Activated naive CD8-positive, alpha-beta T cell (primary cell): ENCODE data around the gene FMO5.
"Not testable (repeated sequence)": the region's sequence is repeated elsewhere in the genome, so short reads cannot be mapped to it uniquely, and the experiment has no call there.

ENCODE experiments used
- H3K27ac Mint-ChIP-seq: one replicate; pipeline ENCODE4 v1.8.0; 2021; ENCODE audit warnings: mixed read lengths
- H3K27me3 Mint-ChIP-seq: one replicate; pipeline ENCODE4 v1.8.0; 2021; ENCODE audit warnings: mixed read lengths
- H3K36me3 Mint-ChIP-seq: one replicate; pipeline ENCODE4 v1.8.0; 2021; ENCODE audit warnings: mixed read lengths
- H3K4me1 Mint-ChIP-seq: one replicate; pipeline ENCODE4 v1.8.0; 2021; ENCODE audit warnings: low read depth, mixed read lengths
- H3K4me3 Mint-ChIP-seq: one replicate; pipeline ENCODE4 v1.8.0; 2021; ENCODE audit warnings: mild to moderate bottlenecking, mixed read lengths
- H3K9me3 Mint-ChIP-seq: one replicate; pipeline ENCODE4 v1.8.0; 2021; ENCODE audit warnings: low read depth, mixed read lengths

FMO5 gene

DNA sequence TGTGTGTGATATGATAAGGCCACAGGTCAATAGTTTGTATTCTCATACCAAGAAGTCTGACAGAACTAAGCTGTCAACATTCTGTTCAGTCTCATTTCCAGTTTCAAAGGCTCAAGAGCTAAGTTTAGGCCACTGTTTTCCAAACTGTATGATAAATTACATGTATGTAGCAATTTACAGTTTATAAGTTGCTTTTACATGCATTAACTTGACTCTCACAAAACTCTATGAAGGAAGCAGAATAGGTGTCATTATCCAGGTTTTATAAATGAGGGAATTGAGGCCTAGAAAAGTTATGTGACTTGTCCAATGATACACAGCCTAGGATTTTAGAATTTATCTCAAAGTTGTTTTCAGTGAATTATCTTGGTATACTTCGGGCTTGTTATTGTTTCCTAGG is 23.4 kb downstream of the FMO5 start:
- Mint-ChIP-seq H3K27ac (no peak overlapping the region), H3K9me3 (no peaks in the 10 kb centered on the region), H3K27me3 (no peaks in the 10 kb centered on the region), H3K4me3 (no peak overlapping the region), H3K36me3 (peaks cover 17% of the 10 kb centered on the region), H3K4me1 (peaks cover under 1% of the 10 kb centered on the region)

DNA sequence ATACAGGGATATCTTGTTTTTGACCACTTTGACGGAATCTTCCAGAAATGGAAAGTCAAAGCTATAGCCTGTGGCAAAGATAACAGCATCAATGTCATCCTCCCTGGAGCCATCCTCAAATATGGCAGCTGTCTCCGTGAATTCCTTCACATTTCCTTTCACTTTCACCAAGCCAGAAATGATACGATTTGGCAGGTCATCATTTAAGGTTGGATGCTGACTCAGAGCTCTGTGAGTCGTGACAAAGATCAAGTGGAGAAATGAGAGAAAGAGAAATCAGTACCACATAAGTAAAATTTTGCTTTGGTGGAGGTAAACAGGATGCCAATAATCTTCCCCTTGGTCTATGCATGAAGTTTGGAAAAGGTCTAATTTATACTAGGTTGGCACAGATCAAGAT is 23.9 kb downstream of the FMO5 start:
- Mint-ChIP-seq H3K4me1 (peaks cover 3% of the 10 kb centered on the region), H3K27me3 (no peaks in the 10 kb centered on the region), H3K27ac (no peak overlapping the region), H3K36me3 (peaks cover 17% of the 10 kb centered on the region), H3K9me3 (no peaks in the 10 kb centered on the region), H3K4me3 (no peak overlapping the region)

DNA sequence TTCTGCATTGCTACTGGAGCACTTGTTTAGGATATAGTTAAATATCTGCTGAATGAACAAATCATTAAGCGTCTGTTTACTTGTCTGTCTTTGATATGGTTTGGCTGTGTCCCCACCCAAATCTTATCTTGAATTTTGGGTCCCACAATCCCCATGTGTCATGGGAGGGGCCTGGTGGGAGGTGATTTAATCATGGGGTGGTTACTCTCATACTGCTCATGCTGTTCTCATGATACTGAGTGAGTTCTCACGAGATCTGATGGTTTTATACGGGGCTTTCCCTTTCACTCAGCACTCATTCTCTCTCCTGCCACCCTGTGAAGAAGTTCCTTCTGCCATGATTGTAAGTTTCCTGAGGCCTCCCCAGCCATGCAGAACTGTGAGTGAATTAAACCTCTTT is 27.8 kb downstream of the FMO5 start:
- not testable (repeated sequence) for H3K36me3 Mint-ChIP-seq, H3K4me3 Mint-ChIP-seq, H3K4me1 Mint-ChIP-seq, H3K9me3 Mint-ChIP-seq, H3K27me3 Mint-ChIP-seq, H3K27ac Mint-ChIP-seq

DNA sequence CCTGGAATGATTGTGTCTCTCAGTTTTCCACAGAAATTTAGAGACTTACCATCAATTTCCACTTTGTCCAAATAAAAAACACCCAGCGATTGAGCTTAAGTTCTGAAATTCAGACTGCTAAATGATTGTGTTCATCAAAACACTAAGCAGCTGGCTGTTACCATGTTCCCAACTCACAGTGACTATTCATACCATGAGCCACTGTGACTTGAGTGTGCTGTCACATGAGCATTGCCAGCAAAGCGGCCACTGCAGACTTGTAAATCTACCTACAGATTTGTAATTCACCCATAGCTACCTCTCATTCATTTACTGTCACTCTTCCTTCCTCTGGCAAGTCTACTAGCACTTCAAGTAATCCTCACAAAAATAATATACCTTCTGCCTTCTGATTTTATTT is 35.6 kb downstream of the FMO5 start:
- no peaks in the 10 kb centered on the region for H3K27me3 Mint-ChIP-seq
- H3K36me3 Mint-ChIP-seq: peaks cover 5% of the 10 kb centered on the region
- no peaks in the 10 kb centered on the region for H3K4me1 Mint-ChIP-seq
- H3K9me3 Mint-ChIP-seq: no peaks in the 10 kb centered on the region
- no peak overlapping the region for H3K27ac Mint-ChIP-seq
- H3K4me3 Mint-ChIP-seq: no peak overlapping the region

DNA sequence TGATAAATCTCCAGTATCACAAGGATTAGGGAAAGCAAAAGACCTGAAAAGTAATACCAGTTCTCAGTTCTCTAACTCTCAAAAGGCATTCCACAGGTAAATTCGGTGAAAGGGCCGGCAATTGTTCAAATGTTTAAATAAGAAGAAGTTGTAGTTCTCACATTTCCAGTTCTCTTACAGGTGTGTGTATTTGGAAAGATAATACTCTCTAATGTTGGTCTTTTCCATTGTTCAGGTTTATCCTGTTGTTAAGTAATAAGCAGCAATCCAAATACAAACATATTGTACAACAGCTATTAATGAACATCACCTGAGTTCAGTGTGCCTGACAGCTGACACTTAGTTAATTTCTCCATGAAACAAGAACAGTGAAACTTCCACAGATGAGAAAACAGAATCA is 39.7 kb downstream of the FMO5 start:
- no peaks in the 10 kb centered on the region for H3K9me3 Mint-ChIP-seq
- no peak overlapping the region for H3K4me3 Mint-ChIP-seq
- no peaks in the 10 kb centered on the region for H3K27me3 Mint-ChIP-seq
- H3K27ac Mint-ChIP-seq: no peak overlapping the region
- no peaks in the 10 kb centered on the region for H3K4me1 Mint-ChIP-seq
- H3K36me3 Mint-ChIP-seq: peaks cover 2% of the 10 kb centered on the region

DNA sequence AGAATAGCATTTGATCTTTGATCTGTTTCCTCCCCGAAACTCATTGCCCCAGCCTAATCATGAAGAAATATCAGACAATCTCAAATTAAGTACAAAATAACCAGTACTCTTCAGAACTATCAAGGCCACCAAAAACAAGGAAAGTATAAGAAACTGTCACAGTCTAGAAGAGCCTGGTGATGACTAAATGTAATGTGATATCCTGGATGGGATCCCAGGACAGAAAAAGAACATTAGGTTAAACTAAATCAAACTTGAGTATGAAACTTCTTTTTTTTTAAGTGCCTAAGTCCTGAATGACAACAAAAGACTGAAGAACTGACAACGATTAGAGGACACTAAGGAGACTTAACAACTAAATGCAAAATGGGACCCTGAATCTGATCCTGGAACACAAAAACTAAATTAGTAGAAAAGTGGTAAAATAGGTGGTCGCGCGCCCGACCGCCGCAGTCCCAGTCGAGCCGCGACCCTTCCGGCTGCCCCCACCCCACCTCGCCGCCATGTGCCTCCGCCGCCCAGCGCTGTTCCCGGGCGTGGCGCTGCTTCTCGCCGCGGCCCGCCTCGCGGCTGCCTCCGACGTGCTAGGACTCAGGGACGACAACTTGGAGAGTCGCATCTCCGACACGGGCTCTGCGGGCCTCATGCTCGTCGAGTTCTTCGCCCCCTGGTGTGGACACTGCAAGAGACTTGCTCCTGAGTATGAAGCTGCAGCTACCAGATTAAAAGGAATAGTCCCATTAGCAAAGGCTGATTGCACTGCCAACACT is 47.3 kb downstream of the FMO5 start:
- peaks cover 10% of the 10 kb centered on the region for H3K9me3 Mint-ChIP-seq
- peak overlapping the region; percentile 1 for H3K4me3 Mint-ChIP-seq
- no peaks in the 10 kb centered on the region for H3K27me3 Mint-ChIP-seq
- peaks cover 22% of the 10 kb centered on the region for H3K36me3 Mint-ChIP-seq
- H3K27ac Mint-ChIP-seq: no peak overlapping the region
- peaks cover 17% of the 10 kb centered on the region for H3K4me1 Mint-ChIP-seq

DNA sequence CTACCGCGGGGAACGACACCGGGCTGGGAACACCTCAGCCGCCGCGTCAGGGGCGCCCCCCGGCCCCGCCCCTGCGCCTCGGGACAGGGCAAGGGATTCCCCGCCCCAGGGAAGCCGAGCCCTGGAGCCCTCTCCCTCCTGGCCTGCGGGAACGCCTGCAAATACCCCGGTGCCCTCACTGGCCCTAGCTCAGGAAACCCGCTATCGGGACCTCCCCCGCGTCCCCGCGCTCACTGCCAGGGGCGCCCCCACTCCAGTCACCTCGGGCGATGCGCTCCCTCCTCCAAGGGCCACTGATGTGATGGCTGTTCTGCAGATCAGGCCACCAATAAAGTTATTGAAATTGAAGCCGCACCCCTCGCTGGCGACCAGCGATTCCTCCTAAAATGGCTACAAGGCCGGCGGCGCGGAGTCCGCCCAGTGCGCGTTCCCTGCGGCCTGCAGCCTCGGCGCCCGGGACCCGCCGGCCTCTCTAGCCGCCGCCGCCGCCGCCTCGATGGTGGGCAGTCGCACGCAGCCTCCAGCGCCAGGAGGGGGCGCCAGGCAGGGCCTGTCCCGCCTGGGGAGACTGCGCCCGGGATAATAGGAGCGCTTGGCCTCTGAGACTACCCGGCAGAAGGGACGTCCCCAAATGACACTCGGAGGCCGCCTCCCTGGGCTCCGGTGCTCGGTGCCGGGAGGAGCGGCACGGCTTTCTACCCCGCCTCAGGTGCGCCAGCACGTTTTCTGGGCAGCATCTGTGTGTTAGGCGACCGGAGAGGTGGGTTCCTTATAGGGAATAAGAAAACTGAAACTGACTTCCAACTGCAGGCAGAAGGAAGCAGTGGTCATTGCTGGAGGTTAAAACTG is 52.7 kb downstream of the FMO5 start, which contains the start of gene PRKAB2:
PRKAB2 (minus strand) TSS at position 303 of the 849 bp plus-strand sequence. CDS start 326 bp downstream, outside the sequence.
- no peaks in the 10 kb centered on the region for H3K27me3 Mint-ChIP-seq
- H3K36me3 Mint-ChIP-seq: peaks cover 15% of the 10 kb centered on the region
- no peaks in the 10 kb centered on the region for H3K9me3 Mint-ChIP-seq
- H3K4me1 Mint-ChIP-seq: peaks cover 45% of the 10 kb centered on the region
- H3K27ac Mint-ChIP-seq: peak within 1 kb of the TSS; percentile 96
- H3K4me3 Mint-ChIP-seq: peak within 1 kb of the TSS; percentile 97

DNA sequence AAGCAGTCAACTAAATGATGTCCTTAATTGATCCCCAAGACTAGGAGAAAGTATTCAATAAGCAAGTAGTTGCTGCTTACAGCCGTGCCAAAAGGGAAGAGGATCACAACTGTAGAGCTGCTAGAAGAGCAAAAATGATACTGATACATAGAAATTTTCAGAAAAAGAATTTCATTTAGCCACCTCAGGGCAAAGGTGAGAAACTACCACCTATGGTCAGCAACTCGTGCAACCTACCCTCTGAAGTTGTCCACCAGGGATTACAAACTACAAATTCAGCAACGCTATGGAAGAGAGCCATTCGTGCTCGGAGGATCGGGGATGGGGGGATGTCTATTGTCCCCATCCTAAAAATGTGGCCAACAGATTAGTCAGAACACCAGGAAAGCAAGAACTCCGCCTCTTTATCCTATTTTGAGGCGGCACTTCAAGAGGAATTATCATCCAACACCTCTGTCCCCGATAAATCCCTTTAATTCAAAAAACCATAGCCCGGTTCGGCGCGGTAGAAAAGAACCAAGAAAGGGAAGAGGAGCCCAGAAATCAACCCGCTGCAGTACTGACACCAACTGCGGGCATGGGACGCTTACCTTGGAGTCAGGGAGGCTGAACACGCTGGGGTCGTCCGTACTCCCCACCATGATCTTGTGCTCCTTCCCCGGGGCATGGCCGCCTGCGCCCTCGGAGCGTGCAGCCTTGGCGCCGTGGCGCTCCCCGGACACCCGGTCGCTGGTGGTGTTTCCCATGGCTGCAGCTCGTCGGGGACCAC is 53.6 kb downstream of the FMO5 start:
- Mint-ChIP-seq H3K27me3 (no peaks in the 10 kb centered on the region), H3K9me3 (no peaks in the 10 kb centered on the region), H3K4me1 (peaks cover 45% of the 10 kb centered on the region)

DNA sequence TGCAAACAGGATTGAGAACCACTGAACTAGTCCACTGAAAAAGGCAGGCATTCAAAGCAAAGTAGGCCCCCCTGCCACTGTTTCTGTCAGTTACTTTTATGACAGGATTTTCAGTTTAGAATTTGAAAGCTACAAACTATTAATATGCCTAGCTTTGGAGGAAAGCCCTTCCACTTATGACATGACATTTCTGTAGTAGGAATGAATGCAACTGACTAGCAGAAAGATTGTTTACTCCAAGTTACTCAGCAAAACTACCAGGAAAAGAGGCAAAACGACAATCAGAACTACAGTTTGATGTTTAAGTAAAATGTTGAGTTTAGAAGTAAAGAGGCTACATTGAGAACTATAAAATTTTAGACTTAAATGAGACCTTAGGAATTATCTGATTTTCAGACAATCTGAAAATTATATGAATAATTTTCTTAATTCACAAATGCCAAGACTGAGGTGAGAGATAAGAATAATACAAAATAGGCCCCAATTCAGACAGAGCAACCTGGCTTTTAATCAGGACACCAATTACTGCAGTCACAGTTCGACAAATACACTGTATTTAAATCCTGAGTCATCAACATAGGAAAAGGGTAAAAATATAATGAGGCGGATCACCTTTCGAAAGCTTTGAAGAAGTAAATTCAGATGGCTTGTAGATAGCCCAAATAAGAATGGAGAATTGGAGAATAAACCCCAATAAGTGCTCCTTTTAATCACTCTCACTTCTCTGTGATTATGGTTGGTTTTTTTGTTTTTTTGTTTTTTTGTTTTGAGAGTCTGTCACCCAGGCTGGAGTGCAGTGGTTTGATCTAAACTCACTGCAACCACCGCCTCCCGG is 55.1 kb downstream of the FMO5 start:
- Mint-ChIP-seq H3K4me1 (peaks cover 44% of the 10 kb centered on the region), H3K27me3 (no peaks in the 10 kb centered on the region), H3K27ac (peak overlapping the region; percentile 46), H3K9me3 (no peaks in the 10 kb centered on the region), H3K4me3 (peak overlapping the region; percentile 92), H3K36me3 (peaks cover 10% of the 10 kb centered on the region)

More for the DNA sequence above, 53.6 kb downstream of the FMO5 start:
- peaks cover 15% of the 10 kb centered on the region for H3K36me3 Mint-ChIP-seq
- H3K4me3 Mint-ChIP-seq: peak overlapping the region; percentile 92
- peak overlapping the region; percentile 64 for H3K27ac Mint-ChIP-seq

DNA sequence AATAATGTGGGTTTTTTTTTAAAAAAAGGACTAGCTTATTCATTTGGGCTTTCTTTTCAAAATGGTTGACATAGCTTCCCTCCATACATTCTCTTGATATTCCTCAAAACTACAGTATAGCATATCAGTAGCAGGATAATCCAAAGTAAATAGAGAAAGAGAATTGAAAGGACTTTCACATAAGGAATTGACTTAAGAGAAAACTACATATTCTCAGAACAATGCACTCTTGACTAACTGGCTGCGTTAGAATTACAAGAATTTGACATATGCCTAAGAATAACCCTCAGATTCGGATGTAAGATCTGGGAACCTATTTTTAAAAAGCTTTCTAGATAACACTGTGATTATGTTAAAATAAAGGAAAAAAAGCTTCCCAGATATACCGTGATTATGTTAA is 56.0 kb downstream of the FMO5 start:
- no peaks in the 10 kb centered on the region for H3K9me3 Mint-ChIP-seq
- peak overlapping the region; percentile 23 for H3K4me3 Mint-ChIP-seq
- H3K4me1 Mint-ChIP-seq: peaks cover 43% of the 10 kb centered on the region
- peaks cover 7% of the 10 kb centered on the region for H3K36me3 Mint-ChIP-seq
- no peaks in the 10 kb centered on the region for H3K27me3 Mint-ChIP-seq
- no peak overlapping the region for H3K27ac Mint-ChIP-seq

DNA sequence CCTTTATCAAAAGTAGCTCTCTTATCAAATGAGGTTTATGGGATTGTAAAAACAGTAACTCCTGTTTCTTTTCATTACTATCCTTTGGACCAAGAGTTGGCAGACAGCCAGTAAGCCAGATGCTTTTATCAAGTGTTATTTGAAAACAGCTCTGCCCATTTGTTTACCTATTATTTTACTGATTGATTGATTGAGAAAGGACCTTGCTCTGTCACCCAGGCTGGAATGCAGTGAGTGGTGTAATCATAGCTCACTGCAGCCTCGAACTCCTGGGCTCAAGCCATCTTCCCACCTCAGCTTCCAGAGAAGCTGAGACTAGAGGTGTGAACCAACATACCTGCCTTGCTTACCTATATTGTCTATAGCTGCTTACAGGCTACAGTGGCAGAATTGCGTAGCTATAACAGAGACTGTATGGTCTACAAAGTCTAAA is 56.5 kb downstream of the FMO5 start:
- Mint-ChIP-seq H3K36me3 (peaks cover 6% of the 10 kb centered on the region), H3K27ac (no peak overlapping the region), H3K4me1 (peaks cover 40% of the 10 kb centered on the region), H3K27me3 (no peaks in the 10 kb centered on the region), H3K9me3 (no peaks in the 10 kb centered on the region), H3K4me3 (no peak overlapping the region)

DNA sequence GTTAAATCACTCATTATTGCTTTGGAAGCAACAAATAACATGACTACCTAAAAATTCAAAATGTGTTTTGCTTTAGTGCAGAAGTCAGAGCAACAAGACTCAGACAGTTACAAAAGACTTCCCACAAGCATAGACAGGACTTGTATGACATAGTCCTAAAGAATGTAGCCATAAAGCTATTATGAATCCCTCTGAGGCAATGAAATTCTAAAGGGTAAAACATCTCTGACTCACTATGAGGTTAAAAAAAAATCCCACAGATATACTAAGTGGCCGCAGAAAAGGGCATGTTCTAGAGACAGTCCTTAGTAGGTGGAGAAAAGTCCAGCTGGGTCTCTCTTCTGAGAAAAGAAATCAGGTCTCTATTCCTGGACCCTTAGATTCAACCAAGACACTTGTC is 57.8 kb downstream of the FMO5 start:
- Mint-ChIP-seq H3K27ac (no peak overlapping the region), H3K36me3 (peaks cover 3% of the 10 kb centered on the region), H3K9me3 (no peaks in the 10 kb centered on the region), H3K4me3 (no peak overlapping the region), H3K27me3 (no peaks in the 10 kb centered on the region), H3K4me1 (peaks cover 29% of the 10 kb centered on the region)

DNA sequence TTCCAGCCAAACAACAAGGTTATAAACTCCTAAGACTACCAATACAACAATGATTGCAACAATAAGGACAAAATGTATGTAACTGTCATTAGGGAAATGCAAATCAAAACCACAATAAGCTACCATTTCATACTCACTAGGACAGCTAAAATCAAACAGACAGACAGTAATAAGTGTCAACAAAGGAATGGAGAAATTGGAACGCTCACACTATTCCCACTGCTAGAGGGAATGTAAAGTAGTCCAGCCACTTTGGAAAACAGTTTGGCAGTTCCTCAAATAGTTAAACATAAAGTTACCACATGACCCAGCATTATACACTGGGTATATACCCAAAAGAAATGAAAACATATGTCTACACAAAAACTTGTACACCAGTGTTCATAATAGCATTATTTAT is 62.1 kb downstream of the FMO5 start:
- Mint-ChIP-seq H3K36me3 (peaks cover 13% of the 10 kb centered on the region), H3K4me3 (no peak overlapping the region), H3K9me3 (no peaks in the 10 kb centered on the region), H3K27me3 (no peaks in the 10 kb centered on the region), H3K4me1 (peaks cover under 1% of the 10 kb centered on the region), H3K27ac (no peak overlapping the region)

DNA sequence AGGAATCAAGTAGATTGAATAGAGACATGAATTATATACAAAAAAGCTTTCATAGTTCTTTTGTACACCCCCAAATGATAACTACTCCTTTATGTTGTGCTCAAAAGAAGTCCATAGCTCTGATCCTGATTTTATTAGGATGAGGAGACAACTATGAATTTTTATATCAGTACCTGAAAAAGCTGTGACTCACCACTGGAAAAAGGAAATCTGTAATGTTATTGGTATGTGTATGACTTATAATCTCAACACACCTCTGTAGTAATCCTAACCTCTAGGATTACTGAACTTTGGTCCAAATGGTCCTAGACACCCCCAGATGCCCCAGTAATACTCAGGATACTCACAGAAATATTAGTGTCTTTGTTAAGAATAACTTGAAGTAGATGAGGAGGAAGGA is 63.0 kb downstream of the FMO5 start:
- Mint-ChIP-seq H3K4me1 (no peaks in the 10 kb centered on the region), H3K9me3 (no peaks in the 10 kb centered on the region), H3K27ac (no peak overlapping the region), H3K27me3 (no peaks in the 10 kb centered on the region), H3K4me3 (no peak overlapping the region), H3K36me3 (peaks cover 19% of the 10 kb centered on the region)
